HEK293 (cell line): Measurements from ENCODE around the gene DUSP10.

Experiments used
- CTCF ChIA-PET: fragments of 350-600 bp; formaldehyde crosslinking; extraction: SDS; loops from one replicate; lab custom pipeline; 2021; ENCODE audit warnings: antibody characterized with exemption; lab: Yijun Ruan, JAX
- POLR2A ChIA-PET: fragments of 300-600 bp; formaldehyde crosslinking; extraction: SDS; loops from one replicate; lab custom pipeline; 2020; ENCODE audit warnings: antibody characterized with exemption, inconsistent platforms; lab: Yijun Ruan, JAX
- H3K27ac ChIP-seq: fragments of 200-500 bp; sonication (Bioruptor generic); 2 replicates; pipeline ENCODE4 v1.5.1; 2014; ENCODE audit warnings: low read depth, low read length, control low read depth, inconsistent platforms; ENCODE audit errors: extremely low read depth
- H3K36me3 ChIP-seq, 2 experiments: fragments of 200-500 bp in 1 of 2; sonication (Bioruptor generic) in 1 of 2; 1 replicate in 1 of 2; 2 replicates in 1 of 2; pipeline ENCODE4 v1.5.1; 2014 to 2017; ENCODE audit warnings: inconsistent platforms in 2 of 2, low read length in 2 of 2; ENCODE audit not compliant: control insufficient read depth in 2 of 2, insufficient read depth in 1 of 2
- H3K4me1 ChIP-seq: fragments of 200-500 bp; sonication (Bioruptor generic); 2 replicates; pipeline ENCODE4 v1.5.1; 2014; ENCODE audit warnings: mild to moderate bottlenecking, low read length, inconsistent platforms; ENCODE audit not compliant: control insufficient read depth, insufficient read depth
- H3K4me3 ChIP-seq: 2 replicates; pipeline ENCODE4 v1.5.1; 2011; ENCODE audit warnings: low read depth, mild to moderate bottlenecking, control low read depth, low read length, moderate library complexity
- H3K9me3 ChIP-seq: fragments of 200-500 bp; sonication (Bioruptor generic); 2 replicates; pipeline ENCODE4 v1.5.1; 2014; ENCODE audit warnings: low read depth, low read length, inconsistent platforms; ENCODE audit not compliant: control insufficient read depth, insufficient read depth
- BCL11B ChIP-seq: fragments of 450-650 bp; formaldehyde crosslinking; IDR thresholded peaks from 2 replicates; pipeline ENCODE4 v1.5.1; 2016; ENCODE audit warnings: low read depth, missing biosample characterization, missing genetic modification characterization
- EGR2 ChIP-seq: fragments of 450-650 bp; formaldehyde crosslinking; IDR thresholded peaks from 2 replicates; pipeline ENCODE4 v1.5.1; 2016; ENCODE audit warnings: low read depth, missing biosample characterization, missing genetic modification characterization
- GLI2 ChIP-seq: fragments of 450-650 bp; formaldehyde crosslinking; IDR thresholded peaks from 2 replicates; pipeline ENCODE4; 2017; ENCODE audit warnings: missing biosample characterization, missing genetic modification characterization, low read depth, borderline replicate concordance
- KLF1 ChIP-seq: fragments of 450-650 bp; formaldehyde crosslinking; IDR thresholded peaks from 2 replicates; pipeline ENCODE4 v1.5.1; 2016; ENCODE audit warnings: missing biosample characterization, missing genetic modification characterization
- KLF8 ChIP-seq: fragments of 450-650 bp; formaldehyde crosslinking; IDR thresholded peaks from 2 replicates; pipeline ENCODE4 v1.5.1; 2016; ENCODE audit warnings: missing biosample characterization, missing genetic modification characterization
- MYNN ChIP-seq: fragments of 450-650 bp; formaldehyde crosslinking; IDR thresholded peaks from 2 replicates; pipeline ENCODE4 v1.5.1; 2016; ENCODE audit warnings: missing biosample characterization, missing genetic modification characterization, borderline replicate concordance
- PBX3 ChIP-seq: sonication (generic); formaldehyde crosslinking; IDR thresholded peaks from 2 replicates; pipeline ENCODE4 v1.8.1; 2022; ENCODE audit warnings: mild to moderate bottlenecking, moderate library complexity, missing genetic modification reagents
- PRDM10 ChIP-seq: fragments of 450-650 bp; formaldehyde crosslinking; IDR thresholded peaks from 2 replicates; pipeline ENCODE4 v1.5.1; 2016; ENCODE audit warnings: missing biosample characterization, missing genetic modification characterization
- SETDB1 ChIP-seq: IDR thresholded peaks from one replicate; pipeline ENCODE4 v1.6.1; 2017; ENCODE audit warnings: mild to moderate bottlenecking, low read length, moderate library complexity, mixed read lengths; ENCODE audit not compliant: insufficient read length
- ZBTB10 ChIP-seq: fragments of 450-650 bp; formaldehyde crosslinking; IDR thresholded peaks from 2 replicates; pipeline ENCODE4 v1.5.1; 2016; ENCODE audit warnings: missing biosample characterization, missing genetic modification characterization
- ZBTB11 ChIP-seq: fragments of 450-650 bp; formaldehyde crosslinking; conservative IDR thresholded peaks from 2 replicates; pipeline ENCODE4 v1.5.1; 2016; ENCODE audit warnings: low read depth, missing biosample characterization, missing genetic modification characterization
- ZBTB17 ChIP-seq: fragments of 450-650 bp; formaldehyde crosslinking; IDR thresholded peaks from 2 replicates; pipeline ENCODE4 v1.5.1; 2016; ENCODE audit warnings: missing biosample characterization, missing genetic modification characterization
- ZNF239 ChIP-seq: fragments of 450-650 bp; formaldehyde crosslinking; IDR thresholded peaks from 2 replicates; pipeline ENCODE4 v1.5.1; 2016; ENCODE audit warnings: missing biosample characterization, missing genetic modification characterization
- ZNF362 ChIP-seq: fragments of 450-650 bp; formaldehyde crosslinking; IDR thresholded peaks from 2 replicates; pipeline ENCODE4 v1.5.1; 2016; ENCODE audit warnings: missing biosample characterization, missing genetic modification characterization
- ZNF555 ChIP-seq: fragments of 450-650 bp; formaldehyde crosslinking; conservative IDR thresholded peaks from 2 replicates; pipeline ENCODE4 v1.5.1; 2017; ENCODE audit warnings: missing biosample characterization, mild to moderate bottlenecking, missing genetic modification characterization, inconsistent platforms
- ZNF600 ChIP-seq: fragments of 450-650 bp; formaldehyde crosslinking; IDR thresholded peaks from 2 replicates; pipeline ENCODE4 v1.5.1; 2016; ENCODE audit warnings: missing biosample characterization, missing genetic modification characterization
- ZNF623 ChIP-seq: fragments of 450-650 bp; formaldehyde crosslinking; IDR thresholded peaks from 2 replicates; pipeline ENCODE4 v1.5.1; 2016; ENCODE audit warnings: missing biosample characterization, missing genetic modification characterization
- ZNF624 ChIP-seq: fragments of 450-650 bp; formaldehyde crosslinking; IDR thresholded peaks from 2 replicates; pipeline ENCODE4 v1.5.1; 2017; ENCODE audit warnings: missing biosample characterization, missing genetic modification characterization
- ZNF658 ChIP-seq: fragments of 450-650 bp; formaldehyde crosslinking; IDR thresholded peaks from 2 replicates; pipeline ENCODE4; 2016; ENCODE audit warnings: missing biosample characterization, missing genetic modification characterization
- ZNF677 ChIP-seq: fragments of 450-650 bp; IDR thresholded peaks from 2 replicates; pipeline ENCODE4 v1.5.0; 2018; ENCODE audit warnings: missing biosample characterization, mild to moderate bottlenecking, missing genetic modification characterization, moderate library complexity
- ZNF843 ChIP-seq: fragments of 450-650 bp; formaldehyde crosslinking; IDR thresholded peaks from 2 replicates; pipeline ENCODE4 v1.5.1; 2016; ENCODE audit warnings: missing biosample characterization, missing genetic modification characterization
- ZSCAN4 ChIP-seq: fragments of 450-650 bp; formaldehyde crosslinking; IDR thresholded peaks from 2 replicates; pipeline ENCODE4 v1.5.1; 2017; ENCODE audit warnings: missing biosample characterization, missing genetic modification characterization

The DUSP10 gene

GRCh38 chr1:221691261-221691660 is 50.6 kb downstream of the DUSP10 start:
- no peak overlapping the region for H3K27ac ChIP-seq
- H3K4me1 ChIP-seq, result no peaks in the 10 kb centered on the region
- H3K4me3 ChIP-seq, result no peak overlapping the region
- ChIA-PET CTCF (no interaction called here), POLR2A (interaction anchor here (1.5 kb wide), 1 partner anchor 50 kb away, joined by 4 read pairs; the partner anchor contains the start of gene DUSP10)
- TF ChIP-seq ZNF362 (tag by site-specific recombination) (no peak), KLF8 (no peak), KLF1 (no peak), PRDM10 (tag by site-specific recombination) (no peak), BCL11B (tag by site-specific recombination) (no peak), ZBTB11 (no peak), ZNF624 (tag by site-specific recombination) (no peak), ZNF623 (tag by site-specific recombination) (no peak), ZNF239 (tag by site-specific recombination) (no peak), ZBTB17 (tag by site-specific recombination) (no peak), ZNF600 (tag by site-specific recombination) (no peak), GLI2 (tag by site-specific recombination) (no peak)
- no peaks in the 10 kb centered on the region for H3K9me3 ChIP-seq
- H3K36me3 ChIP-seq, result no peaks in the 10 kb centered on the region

- POLR2A ChIA-PET, result interaction anchor here (1.5 kb wide), 1 partner anchor 51 kb away, joined by 4 read pairs; the partner anchor contains the start of gene DUSP10
- CTCF ChIA-PET, result interaction anchor here (0.7 kb wide), 1 partner anchor 25 kb away, joined by 3 read pairs; no protein-coding TSS in a partner anchor
- no peaks in the 10 kb centered on the region for H3K4me1 ChIP-seq
- H3K4me3 ChIP-seq, result no peak overlapping the region
- TF ChIP-seq ZSCAN4 (tag by site-specific recombination) (no peak), ZNF623 (tag by site-specific recombination) (no peak), ZNF843 (no peak), PBX3 (no peak), ZNF658 (no peak), MYNN (no peak), ZNF677 (tag by site-specific recombination) (no peak), SETDB1 (no peak), ZNF555 (no peak), EGR2 (tag by site-specific recombination) (no peak), ZBTB10 (tag by site-specific recombination) (no peak)
- H3K27ac ChIP-seq, result no peak overlapping the region
- H3K36me3 ChIP-seq, result no peaks in the 10 kb centered on the region
- H3K9me3 ChIP-seq, result no peaks in the 10 kb centered on the region
These were observed 51.0 kb downstream of the DUSP10 start for GRCh38 chr1:221690858-221691257.
